LHCN-M2 (cell line): ENCODE measurements around the gene PAPLN. TPM values are rescaled to one million over a fixed set of nuclear protein-coding genes. Genes with fewer than 3 reads are reported as not detected.
A peak's percentile ranks its signal among the peaks of the same experiment; 100 is the strongest.
"Not testable (repeated sequence)": the region's sequence is repeated elsewhere in the genome, so short reads cannot be mapped to it uniquely, and the experiment has no call there.

Source experiments
- DNase-seq: peaks from one replicate; pipeline ENCODE4 v3.0.0-alpha.2; 2012; ENCODE audit warnings: low read depth
- polyA plus RNA-seq: library from polyadenylated mRNA; unstranded; fragments of >200 nt; gene quantifications from one replicate; pipeline ENCODE4 v1.2.1, GENCODE V29; 2012; ENCODE audit warnings: missing spikeins
- total RNA-seq: library from RNA; depleted of rRNA; stranded (reverse); fragments of >200 nt; gene quantifications from 2 replicates; pipeline ENCODE4 v1.2.3, GENCODE V29; 2014; rRNA removed

The PAPLN gene, protein sequence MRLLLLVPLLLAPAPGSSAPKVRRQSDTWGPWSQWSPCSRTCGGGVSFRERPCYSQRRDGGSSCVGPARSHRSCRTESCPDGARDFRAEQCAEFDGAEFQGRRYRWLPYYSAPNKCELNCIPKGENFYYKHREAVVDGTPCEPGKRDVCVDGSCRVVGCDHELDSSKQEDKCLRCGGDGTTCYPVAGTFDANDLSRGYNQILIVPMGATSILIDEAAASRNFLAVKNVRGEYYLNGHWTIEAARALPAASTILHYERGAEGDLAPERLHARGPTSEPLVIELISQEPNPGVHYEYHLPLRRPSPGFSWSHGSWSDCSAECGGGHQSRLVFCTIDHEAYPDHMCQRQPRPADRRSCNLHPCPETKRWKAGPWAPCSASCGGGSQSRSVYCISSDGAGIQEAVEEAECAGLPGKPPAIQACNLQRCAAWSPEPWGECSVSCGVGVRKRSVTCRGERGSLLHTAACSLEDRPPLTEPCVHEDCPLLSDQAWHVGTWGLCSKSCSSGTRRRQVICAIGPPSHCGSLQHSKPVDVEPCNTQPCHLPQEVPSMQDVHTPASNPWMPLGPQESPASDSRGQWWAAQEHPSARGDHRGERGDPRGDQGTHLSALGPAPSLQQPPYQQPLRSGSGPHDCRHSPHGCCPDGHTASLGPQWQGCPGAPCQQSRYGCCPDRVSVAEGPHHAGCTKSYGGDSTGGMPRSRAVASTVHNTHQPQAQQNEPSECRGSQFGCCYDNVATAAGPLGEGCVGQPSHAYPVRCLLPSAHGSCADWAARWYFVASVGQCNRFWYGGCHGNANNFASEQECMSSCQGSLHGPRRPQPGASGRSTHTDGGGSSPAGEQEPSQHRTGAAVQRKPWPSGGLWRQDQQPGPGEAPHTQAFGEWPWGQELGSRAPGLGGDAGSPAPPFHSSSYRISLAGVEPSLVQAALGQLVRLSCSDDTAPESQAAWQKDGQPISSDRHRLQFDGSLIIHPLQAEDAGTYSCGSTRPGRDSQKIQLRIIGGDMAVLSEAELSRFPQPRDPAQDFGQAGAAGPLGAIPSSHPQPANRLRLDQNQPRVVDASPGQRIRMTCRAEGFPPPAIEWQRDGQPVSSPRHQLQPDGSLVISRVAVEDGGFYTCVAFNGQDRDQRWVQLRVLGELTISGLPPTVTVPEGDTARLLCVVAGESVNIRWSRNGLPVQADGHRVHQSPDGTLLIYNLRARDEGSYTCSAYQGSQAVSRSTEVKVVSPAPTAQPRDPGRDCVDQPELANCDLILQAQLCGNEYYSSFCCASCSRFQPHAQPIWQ
- total RNA-seq: 0.06 and 0.63 TPM in 2 replicates
- polyA plus RNA-seq: 0.06 TPM

DNA sequence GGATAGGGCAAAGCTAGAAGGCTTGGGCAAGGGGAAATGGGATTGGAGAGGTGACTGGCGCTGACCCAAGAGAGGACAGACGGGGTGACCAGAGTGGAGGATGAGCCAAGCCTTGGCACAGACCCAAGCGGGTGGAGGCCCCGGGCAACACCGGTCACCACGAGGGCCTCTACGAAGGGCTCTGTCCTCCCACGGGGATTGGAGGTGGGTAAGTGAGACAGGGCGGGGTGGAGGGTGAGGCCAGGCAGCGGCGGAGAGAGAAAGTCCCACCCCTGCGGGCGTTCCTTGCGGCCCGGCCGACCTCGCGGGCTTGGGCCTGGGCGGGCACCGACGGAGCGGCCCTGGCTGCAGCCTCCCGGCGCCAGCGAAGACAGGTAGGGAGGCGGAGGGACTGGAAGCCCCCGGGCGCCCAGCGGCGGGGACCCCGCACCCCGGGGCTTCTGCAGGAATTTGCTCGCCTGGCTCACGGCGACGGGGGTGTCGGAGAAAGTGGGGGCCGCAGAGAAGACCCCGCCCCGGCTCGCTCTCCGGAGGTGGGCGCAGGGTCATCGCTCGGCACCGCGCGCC lies at the start of gene PAPLN:
PAPLN (plus strand) TSS at position 288 of the 567 bp plus-strand sequence. CDS start 2,273 bp downstream, outside the sequence.
- DNase-seq: no peak

DNA sequence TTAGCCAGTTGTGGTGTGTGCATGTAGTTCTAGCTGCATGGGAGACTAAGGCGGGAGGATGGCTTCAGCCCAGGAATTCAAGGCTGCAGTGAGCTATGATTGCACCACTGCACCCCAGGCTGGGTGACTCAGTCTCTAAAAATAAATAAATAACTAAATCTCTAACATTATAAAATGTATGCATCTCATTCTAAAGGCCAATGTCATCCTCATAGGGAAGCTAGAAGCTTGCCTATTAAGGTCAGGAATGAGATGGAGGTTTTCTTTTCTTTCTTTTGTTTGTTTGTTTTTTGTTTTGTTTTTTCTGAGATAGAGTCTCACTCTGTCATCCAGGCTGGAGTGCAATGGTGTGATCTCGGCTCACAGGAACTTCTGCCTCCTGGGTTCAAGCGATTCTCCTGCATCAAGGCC lies 48.8 kb upstream of the PAPLN start:
- peak; percentile 38 for DNase-seq

DNA sequence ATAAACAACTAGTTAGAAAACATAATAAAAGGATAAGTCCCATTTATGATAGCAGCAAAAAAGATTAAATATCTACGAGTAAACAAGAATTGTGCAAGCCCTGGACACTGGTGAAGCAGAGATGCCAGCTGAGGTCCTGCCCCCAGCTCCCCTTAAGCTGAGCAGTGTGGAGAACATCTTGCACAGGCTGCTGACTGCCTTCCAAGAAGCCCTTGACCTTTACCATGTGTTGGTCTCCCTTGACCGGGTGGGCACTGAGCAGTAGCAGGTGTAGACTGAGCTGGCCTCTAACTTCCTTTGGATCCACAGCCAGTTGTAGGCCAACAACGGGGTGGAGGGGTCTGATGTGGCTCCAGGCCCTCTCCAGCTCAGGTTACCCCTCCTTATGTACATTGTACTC lies 47.7 kb upstream of the PAPLN start:
- DNase-seq: no peak

DNA sequence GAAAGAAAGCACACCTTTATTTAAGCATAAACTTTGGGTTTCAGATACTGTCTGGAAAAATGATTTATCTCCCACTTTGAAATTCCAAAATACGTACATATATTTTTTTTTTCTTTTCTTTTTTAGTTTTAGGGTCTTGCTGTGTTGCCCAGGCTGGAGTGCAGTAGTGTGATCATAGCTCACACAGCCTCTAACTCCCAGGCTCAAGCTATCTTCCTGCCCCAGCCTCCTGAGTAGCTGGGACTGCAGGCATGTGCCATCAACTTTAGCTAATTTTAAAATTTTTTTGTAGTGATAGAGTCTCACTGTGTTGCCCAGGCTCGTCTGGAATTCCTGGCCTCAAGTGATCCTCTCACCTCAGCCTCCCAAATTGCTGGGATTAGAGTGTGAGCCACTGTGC lies 45.9 kb upstream of the PAPLN start:
- DNase-seq: no peak

DNA sequence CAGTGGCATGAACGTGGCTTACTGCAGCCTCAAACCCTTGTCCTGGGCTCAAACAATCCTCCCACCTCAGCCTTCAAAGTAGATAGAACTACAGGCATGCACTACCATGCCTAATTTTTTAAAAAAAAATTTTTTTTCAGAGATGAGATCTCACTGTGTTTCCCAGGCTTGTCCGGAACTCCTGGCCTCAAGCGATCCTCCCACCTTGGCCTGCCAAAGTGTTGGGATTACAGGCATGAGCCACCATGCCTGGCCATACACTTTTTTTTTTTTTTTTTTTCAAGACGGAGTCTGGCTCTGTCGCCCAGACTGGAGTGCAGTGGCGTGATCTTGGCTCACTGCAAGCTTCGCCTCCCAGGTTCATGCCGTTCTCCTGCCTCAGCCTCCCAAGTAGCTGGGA lies 43.0 kb upstream of the PAPLN start:
- not testable (repeated sequence) for DNase-seq

DNA sequence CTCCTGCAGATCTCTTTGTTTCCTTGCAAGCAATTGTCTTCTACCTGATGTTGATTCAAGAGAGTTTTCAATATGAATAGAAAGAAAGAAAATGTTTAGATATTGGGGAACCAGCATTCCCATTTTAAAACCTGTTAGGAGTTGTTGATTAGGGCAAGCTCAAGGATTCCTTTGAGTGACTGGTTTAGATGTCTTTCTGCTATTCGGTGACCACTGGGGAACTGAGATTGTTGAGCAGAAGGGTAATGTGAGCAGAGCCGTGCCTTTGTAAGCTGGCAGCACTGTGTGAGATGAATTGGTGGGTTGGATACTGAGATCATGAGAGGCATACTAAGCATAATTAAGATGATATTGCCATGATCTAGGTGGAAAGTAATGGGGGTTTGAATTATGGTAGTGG lies 39.1 kb upstream of the PAPLN start:
- no peak for DNase-seq

DNA sequence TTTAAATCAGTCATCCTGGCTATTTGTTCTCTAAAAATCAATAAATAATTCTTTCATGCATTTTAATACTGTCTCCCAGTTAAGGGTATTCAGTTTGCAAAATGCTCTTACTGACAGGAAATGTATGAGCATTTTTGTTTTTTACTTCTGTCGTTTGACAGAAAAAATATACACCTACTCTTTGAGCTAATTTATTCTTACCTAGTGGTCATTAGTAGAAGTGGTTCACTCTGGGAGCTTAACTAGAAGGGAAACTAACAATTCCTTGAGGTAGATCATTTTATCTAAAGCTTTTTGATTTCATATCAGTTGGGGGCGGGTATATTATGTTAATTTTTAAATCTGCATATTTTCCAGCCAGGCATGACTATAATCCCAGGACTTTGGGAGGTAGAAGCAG lies 33.8 kb upstream of the PAPLN start:
- no peak for DNase-seq

DNA sequence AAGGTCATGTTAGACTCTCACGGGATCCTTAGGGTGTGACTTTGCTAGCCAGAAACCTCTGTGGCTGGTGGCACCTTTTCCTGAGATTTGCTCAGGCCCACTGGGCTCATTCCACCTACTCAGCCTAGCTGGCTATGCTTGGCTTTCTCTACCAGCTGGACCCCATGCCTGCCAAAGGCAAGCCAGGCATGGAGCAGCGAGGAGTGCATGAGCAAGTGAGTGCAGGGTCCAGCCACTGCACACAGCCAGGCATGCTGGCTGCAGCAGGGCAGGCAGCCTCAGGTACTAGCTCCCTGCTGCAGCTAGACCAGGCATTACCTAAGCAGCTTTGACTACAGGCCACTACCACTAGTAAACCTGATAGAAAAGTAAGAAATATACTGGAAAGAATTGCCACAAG lies 29.7 kb upstream of the PAPLN start:
- DNase-seq: no peak

DNA sequence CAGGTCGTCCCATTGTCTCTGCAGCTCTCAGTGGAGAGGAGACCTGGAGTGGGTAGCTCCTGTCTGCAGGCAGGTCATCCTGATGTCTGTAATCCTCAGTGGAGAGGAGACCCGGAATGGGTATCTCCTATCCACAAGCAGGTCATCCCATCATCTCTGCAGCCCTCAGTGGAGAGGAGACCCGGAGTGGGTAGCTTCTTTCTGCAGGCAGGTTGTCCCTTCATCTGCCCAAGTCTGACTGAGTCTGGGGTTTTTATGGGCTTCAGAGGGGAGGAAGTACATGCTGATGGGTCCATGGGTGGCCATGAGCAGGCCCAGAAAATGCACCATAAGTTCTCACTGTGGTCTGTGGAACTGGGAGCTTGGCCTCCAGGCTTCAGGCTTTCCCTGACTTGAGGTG lies 28.9 kb upstream of the PAPLN start:
- DNase-seq: peak; percentile 24

DNA sequence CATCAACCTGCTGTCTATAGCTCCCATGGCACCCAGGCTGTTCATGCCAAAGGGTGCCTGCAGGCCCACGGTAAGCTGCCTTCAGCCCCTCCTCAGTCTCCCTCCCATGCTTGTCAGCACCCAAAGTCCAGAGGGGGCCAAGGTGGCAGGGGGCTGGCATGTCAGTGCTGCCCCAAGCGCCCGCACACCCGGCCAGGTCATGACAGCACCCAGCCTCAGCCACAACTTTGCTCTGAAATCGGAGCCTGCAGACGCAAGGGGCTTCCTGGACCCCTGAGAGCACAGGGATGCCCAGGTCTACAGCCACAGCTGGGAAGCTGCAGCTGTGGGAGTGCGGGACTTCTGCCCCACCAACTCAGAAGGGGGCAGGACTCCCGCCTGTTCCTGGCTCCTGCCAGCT lies 28.5 kb upstream of the PAPLN start:
- DNase-seq: no peak

DNA sequence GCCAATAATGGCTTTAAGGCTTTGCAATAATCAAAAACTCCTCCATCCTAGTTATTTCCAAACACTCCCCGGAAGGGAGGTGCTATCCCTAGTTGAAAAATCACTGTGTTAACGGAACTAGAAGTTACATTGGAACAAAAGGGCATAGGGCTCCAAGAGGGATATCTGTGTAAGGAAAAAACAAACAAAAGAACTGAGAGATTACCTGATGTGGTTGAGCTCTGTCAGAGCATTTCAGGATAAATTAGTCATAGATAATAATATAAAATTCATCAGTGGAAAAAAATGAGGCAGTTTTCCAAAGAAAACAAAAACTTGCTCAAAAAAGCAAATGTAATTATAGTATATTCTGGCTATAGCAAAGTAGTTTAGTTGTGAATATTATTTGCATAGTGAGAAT lies 27.4 kb upstream of the PAPLN start:
- peak; percentile 82 for DNase-seq

DNA sequence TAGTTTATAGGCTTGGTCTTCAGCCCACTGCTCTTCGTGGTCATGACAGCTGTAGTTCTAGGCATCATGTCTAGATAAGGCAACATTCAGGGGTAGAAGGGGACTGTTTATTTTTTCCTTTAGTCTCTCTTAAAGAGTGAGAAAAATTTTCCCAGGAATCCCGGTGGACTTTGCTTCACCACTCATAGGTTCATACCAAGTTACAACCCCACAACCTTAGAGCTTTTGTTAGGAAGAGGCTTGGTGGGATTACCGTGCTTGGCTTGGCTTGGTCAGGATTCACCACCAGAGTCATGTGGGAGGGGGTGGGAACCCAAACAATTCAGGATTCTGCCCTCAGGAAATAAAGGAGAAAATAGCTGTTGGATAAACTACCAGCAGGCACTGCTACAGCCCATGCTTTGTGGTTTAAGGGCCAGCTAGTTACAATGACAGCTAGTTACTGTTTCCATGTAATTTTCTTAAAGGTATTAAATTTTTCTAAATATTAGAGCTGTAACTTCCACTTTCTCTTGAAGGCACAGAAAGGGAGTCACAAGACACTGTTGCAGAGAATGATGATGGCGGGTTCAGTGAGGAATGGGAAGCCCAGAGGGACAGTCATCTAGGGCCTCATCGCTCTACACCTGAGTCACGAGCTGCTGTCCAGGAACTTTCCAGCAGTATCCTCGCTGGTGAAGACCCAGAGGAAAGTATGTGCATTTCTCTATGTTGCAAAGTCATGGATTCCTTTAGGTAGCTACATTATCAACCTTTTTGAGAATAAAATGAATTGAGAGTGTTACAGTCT lies 25.9 kb upstream of the PAPLN start:
- DNase-seq: peak; percentile 64

DNA sequence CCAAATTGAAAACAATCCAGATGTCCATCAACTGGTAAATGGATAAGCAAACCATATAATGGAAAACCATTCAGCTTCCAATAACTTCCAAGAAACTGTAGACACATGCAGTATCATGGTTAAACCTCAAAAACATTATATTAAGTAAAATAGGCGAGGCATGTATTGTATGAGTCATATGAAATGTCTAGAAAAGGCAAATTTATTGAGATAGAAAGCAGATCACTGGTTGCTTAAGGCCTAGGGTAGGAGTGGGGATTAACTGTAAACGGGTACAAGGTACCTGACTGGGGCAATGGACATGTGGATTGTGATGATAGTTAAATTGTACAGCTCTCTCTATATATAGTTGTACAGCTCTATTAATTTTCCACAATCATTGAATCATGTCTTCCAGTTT lies 21.3 kb upstream of the PAPLN start:
- no peak for DNase-seq

DNA sequence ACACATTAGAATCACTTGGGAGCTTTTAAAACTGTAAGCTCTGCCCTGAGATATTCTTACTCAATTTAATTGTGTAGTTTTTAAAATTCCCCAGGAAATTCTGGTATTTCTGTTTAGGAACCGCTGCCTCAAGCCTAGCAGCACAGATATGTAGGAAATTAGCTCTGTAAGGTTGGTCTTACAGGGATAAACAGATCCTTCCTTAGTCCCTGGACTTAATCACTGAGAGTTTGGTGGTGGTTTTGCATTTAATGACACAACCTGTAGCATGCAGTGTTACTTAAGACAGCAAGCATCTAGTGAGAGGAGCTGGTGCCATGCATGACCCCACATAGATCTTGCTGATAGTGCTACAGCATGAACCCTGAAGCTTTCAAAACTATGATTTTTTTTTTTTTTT lies 19.9 kb upstream of the PAPLN start:
- DNase-seq: no peak

DNA sequence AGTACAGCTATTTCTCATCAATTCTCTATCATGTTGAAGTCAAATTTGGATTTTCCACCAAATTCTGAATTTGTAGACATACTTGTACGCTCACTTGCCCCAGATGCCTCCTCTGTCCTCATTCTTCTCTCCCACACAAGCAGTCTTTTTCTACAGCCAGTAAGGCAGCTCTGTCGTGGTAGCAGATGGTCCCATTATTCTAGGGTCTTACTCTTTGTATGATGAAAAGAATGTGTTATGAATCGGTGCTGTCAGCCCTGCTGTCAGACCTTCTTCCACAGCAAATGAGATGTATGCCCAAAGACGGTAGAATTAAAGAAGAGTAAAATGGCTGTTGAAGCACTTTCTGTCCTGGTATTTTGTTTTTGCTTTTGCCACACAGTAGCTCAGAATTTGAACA lies 17.2 kb upstream of the PAPLN start:
- no peak for DNase-seq

DNA sequence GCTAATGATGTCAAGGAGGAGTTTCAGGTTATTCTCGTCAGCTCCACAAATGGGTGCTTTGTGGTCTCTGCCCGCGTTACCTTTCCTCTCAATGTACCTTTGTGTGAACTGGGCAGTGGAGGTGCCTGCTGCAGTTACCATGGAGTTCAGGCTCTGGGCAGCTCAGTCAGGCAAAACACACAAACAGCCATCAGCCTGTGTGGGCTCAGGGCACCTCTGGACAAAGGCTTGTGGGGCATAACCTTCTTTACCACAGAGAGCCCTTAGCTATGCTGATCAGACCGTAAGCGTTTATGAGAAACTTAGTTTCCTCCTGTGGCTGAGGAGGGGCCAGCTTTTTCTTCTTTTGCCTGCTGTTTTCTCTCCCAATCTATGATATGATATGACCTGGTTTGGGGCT lies 16.7 kb upstream of the PAPLN start:
- no peak for DNase-seq

DNA sequence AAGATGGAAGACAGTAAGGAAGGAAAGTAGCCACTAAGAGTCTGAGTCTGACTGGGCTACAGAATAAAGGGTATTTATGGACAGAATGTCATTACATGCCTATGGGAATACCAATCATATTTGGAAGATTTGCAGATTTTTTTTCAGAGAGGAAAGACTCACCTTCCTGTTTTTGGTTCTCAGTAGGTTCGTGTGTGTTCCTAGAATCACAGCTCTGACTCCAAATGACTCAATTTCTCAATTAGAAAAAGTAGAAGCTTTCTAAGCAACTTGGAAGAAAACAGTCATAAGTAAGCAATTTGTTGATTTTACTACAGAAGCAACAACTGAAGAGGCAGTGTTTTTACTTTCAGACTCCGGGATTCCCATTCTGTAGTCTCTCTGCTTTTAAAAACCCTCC lies 15.4 kb upstream of the PAPLN start:
- no peak for DNase-seq

DNA sequence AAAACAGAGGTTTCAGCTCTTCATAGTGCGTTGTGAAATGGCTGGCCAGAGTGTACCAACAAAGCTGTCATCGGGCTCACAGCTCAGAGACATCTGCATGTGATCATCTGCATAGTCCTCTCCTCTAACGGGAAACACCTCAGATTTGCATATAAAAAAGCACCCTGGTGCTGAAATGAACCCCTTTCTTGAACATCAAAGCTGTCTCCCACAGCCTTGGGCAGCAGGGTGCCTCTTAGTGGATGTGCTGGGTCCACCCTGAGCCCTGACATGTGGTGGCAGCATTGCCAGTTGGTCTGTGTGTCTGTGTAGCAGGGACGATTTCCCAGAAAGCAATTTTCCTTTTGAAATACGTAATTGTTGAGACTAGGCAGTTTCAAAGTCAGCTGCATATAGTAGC lies 14.3 kb upstream of the PAPLN start:
- DNase-seq: no peak

DNA sequence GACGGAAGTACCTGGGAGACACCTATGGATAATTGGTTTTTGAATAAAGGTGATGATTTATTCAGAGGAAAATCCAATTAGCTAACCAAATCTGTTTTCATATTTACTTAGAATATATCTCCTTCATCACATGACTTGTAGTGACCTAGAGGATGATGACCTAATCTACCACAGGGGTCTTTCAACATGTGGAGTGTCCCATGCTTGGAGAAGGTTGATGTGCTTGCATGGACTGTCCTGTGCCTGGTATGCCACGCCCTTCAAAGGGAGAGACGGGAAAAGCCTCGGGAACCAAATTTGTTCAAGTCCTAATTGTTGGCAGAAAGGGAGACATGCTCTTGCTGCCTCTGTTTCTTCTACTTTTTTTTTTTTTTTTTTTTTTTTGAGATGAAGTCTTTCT lies 11.8 kb upstream of the PAPLN start:
- DNase-seq: no peak
